ENCODE measurements around the gene ATP1B4.

The ATP1B4 gene

DNA sequence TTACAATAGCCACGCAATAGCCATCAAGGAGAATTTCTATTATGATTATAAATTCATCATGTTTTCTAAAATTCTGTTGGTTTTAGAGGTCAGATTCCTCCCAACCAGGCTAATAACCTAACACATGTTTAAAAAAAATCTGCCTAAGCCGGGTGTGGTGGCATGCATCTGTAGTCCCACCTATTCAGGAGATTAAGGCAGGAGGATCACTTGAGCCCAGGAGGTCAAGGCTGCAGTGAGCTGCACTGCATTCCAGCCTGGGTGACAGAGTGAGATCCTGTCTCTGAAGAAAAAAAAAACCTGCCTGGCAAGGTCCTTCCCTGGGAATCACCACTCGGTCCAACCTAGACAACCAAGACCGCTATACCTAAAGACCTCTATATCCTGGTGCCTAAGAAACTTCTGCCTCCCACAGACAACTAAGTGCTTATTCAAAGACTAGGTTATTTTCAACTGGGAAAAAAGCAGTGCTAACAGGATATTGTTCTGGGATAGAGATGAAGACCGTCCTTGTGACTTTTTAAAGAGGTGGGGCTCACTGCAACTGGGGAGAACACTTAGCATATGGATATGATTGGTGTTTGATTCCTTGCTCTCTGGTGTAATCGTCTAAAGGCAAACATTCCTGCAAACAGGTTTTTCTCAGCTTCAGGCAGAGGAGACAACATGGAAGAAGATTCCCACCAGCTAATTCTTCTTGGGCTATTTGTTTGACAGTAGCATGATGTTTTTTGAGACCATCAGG, 18.2 kb downstream of the ATP1B4 start:
- H2AK5ac ChIP-seq (ENCODE audit: low read depth, low read length): no peak overlapping the region

DNA sequence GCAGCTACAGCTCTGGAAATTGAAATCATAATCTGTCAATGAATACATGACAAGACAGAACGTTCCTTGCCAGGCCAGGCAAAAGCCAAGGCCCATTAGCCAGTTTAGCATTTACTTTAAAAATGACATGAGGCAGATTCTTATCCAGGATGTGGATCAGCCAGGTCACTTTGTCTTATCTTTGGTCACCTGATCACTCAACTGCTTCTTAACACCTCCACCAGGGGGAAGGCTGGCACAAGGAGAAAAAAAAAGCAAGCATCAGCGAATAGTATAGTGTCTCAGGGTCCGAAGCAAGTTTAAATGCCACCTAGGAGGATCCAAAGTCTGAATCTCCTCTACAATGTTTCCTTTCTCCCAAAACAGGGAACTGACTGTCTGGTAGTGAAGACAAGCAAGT, 18.8 kb downstream of the ATP1B4 start:
- Histone ChIP-seq H3K27me3 (ENCODE audit: control insufficient read depth in 3 of 3, insufficient read depth in 3 of 3, low read depth in 1 of 3, low read length in 3 of 3) (peaks cover 0 to 10% (median 0%) of the 10 kb centered on the region in 3 experiments), H2BK12ac (ENCODE audit: low read length) (no peak overlapping the region), H3K4me2 (ENCODE audit: insufficient read depth, low read length, poor library complexity, severe bottlenecking) (no peak overlapping the region), H3K14ac (ENCODE audit: low read length) (no peak overlapping the region), H3K4me3 (ENCODE audit: low read length in 2 of 2) (no peak overlapping the region), H3K79me1 (ENCODE audit: low read depth, low read length) (no peaks in the 10 kb centered on the region), H4K8ac (ENCODE audit: low read depth, low read length) (no peak overlapping the region), H3K36me3 (replicated peaks in 1 of 2; ENCODE audit: control insufficient read depth in 2 of 2, insufficient read depth in 2 of 2, low read length in 2 of 2) (no peaks in the 10 kb centered on the region), H4K91ac (ENCODE audit: low read depth, low read length, poor library complexity) (no peak overlapping the region), H3K9me3 (replicated peaks in 1 of 2; ENCODE audit: control insufficient read depth in 2 of 2, insufficient read depth in 1 of 2, low read depth in 1 of 2, low read length in 2 of 2) (no peaks in the 10 kb centered on the region), H2BK15ac (ENCODE audit: low read length) (no peak overlapping the region), H2BK5ac (ENCODE audit: low read length) (no peak overlapping the region), H3K18ac (ENCODE audit: low read length) (no peak overlapping the region), H3K9ac (ENCODE audit: low read depth, low read length, poor library complexity) (no peak overlapping the region), H2BK120ac (ENCODE audit: low read depth, low read length) (no peak overlapping the region), H2AK5ac (ENCODE audit: low read depth, low read length) (no peak overlapping the region), H3K23ac (ENCODE audit: low read depth, low read length, poor library complexity) (no peak overlapping the region), H3K4ac (ENCODE audit: low read length) (no peak overlapping the region), H3K27ac (replicated peaks; ENCODE audit: low read length) (no peak overlapping the region), H2AFZ (ENCODE audit: low read length) (no peak overlapping the region), H3K4me1 (ENCODE audit: control insufficient read depth in 2 of 2, insufficient read depth in 1 of 2, low read depth in 1 of 2, low read length in 2 of 2) (no peaks in the 10 kb centered on the region)
- WGBS, 2 donors (ENCODE audit: extremely low coverage in 2 of 2, insufficient read length in 2 of 2, insufficient replicate concordance in 1 of 2): no CpG with 5 or more reads among the region's 3 CpGs
- DNase-seq (ENCODE audit: low spot score): no peak

More for the DNA sequence above, 18.2 kb downstream of the ATP1B4 start:
- Histone ChIP-seq H3K4me1 (ENCODE audit: control insufficient read depth in 2 of 2, insufficient read depth in 1 of 2, low read depth in 1 of 2, low read length in 2 of 2) (no peaks in the 10 kb centered on the region), H2BK5ac (ENCODE audit: low read length) (no peak overlapping the region), H3K4me2 (ENCODE audit: insufficient read depth, low read length, poor library complexity, severe bottlenecking) (no peak overlapping the region), H3K27ac (replicated peaks; ENCODE audit: low read length) (no peak overlapping the region), H3K4me3 (ENCODE audit: low read length in 2 of 2) (no peak overlapping the region), H3K9ac (ENCODE audit: low read depth, low read length, poor library complexity) (no peak overlapping the region), H3K79me1 (ENCODE audit: low read depth, low read length) (no peaks in the 10 kb centered on the region), H3K36me3 (replicated peaks in 1 of 2; ENCODE audit: control insufficient read depth in 2 of 2, insufficient read depth in 2 of 2, low read length in 2 of 2) (no peaks in the 10 kb centered on the region), H3K27me3 (ENCODE audit: control insufficient read depth in 3 of 3, insufficient read depth in 3 of 3, low read depth in 1 of 3, low read length in 3 of 3) (peaks cover 0 to 10% (median 0%) of the 10 kb centered on the region in 3 experiments), H3K23ac (ENCODE audit: low read depth, low read length, poor library complexity) (no peak overlapping the region), H2BK120ac (ENCODE audit: low read depth, low read length) (no peak overlapping the region), H4K8ac (ENCODE audit: low read depth, low read length) (no peak overlapping the region), H3K4ac (ENCODE audit: low read length) (no peak overlapping the region), H3K14ac (ENCODE audit: low read length) (no peak overlapping the region), H2BK12ac (ENCODE audit: low read length) (no peak overlapping the region), H3K9me3 (replicated peaks in 1 of 2; ENCODE audit: control insufficient read depth in 2 of 2, insufficient read depth in 1 of 2, low read depth in 1 of 2, low read length in 2 of 2) (no peaks in the 10 kb centered on the region), H2BK15ac (ENCODE audit: low read length) (no peak overlapping the region), H4K91ac (ENCODE audit: low read depth, low read length, poor library complexity) (no peak overlapping the region), H3K18ac (ENCODE audit: low read length) (no peak overlapping the region), H2AFZ (ENCODE audit: low read length) (no peak overlapping the region)
- no CpG with 5 or more reads among the region's 6 CpGs for WGBS, 2 donors (ENCODE audit: extremely low coverage in 2 of 2, insufficient read length in 2 of 2, insufficient replicate concordance in 1 of 2)
- no peak for DNase-seq (ENCODE audit: low spot score)

DNA sequence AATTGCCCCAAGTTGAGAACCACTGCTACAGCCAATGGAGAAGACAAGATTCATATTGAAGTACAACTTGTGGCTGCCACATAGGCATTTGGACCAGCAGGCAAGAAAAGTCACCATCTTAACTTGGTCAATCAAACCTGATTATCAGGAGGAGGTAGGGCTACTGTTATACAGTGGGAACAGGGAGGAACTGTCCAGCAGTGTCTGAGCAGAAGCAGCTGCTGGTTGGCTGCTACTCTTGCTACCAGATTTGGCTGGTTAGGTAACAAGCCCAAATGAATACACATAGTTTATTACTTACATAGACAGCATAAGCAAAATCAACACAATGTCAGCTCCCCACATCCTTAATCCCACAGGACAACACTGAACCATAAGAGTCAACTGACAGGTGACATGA, 39.4 kb downstream of the ATP1B4 start:
- no peak overlapping the region for H3K4me3 ChIP-seq (ENCODE audit: low read length in 2 of 2)
- no peaks in the 10 kb centered on the region for H3K79me1 ChIP-seq (ENCODE audit: low read depth, low read length)
- H4K91ac ChIP-seq (ENCODE audit: low read depth, low read length, poor library complexity): no peak overlapping the region
- no peak overlapping the region for H3K18ac ChIP-seq (ENCODE audit: low read length)
- H3K27ac ChIP-seq (replicated peaks; ENCODE audit: low read length): no peak overlapping the region
- no peak overlapping the region for H2BK5ac ChIP-seq (ENCODE audit: low read length)
- H3K14ac ChIP-seq (ENCODE audit: low read length): no peak overlapping the region
- H4K8ac ChIP-seq (ENCODE audit: low read depth, low read length): no peak overlapping the region
- H3K23ac ChIP-seq (ENCODE audit: low read depth, low read length, poor library complexity): no peak overlapping the region
- no peaks in the 10 kb centered on the region for H3K4me1 ChIP-seq (ENCODE audit: control insufficient read depth in 2 of 2, insufficient read depth in 1 of 2, low read depth in 1 of 2, low read length in 2 of 2)
- DNase-seq (ENCODE audit: low spot score): no peak
- H3K9me3 ChIP-seq (replicated peaks in 1 of 2; ENCODE audit: control insufficient read depth in 2 of 2, insufficient read depth in 1 of 2, low read depth in 1 of 2, low read length in 2 of 2): no peaks in the 10 kb centered on the region
- H3K4ac ChIP-seq (ENCODE audit: low read length): no peak overlapping the region
- peaks cover 0 to 2% (median 0%) of the 10 kb centered on the region in 3 experiments for H3K27me3 ChIP-seq (ENCODE audit: control insufficient read depth in 3 of 3, insufficient read depth in 3 of 3, low read depth in 1 of 3, low read length in 3 of 3)
- no peak overlapping the region for H3K4me2 ChIP-seq (ENCODE audit: insufficient read depth, low read length, poor library complexity, severe bottlenecking)
- H2AK5ac ChIP-seq (ENCODE audit: low read depth, low read length): no peak overlapping the region
- H2BK120ac ChIP-seq (ENCODE audit: low read depth, low read length): no peak overlapping the region
- H2AFZ ChIP-seq (ENCODE audit: low read length): no peak overlapping the region
- no peak overlapping the region for H2BK12ac ChIP-seq (ENCODE audit: low read length)
- H2BK15ac ChIP-seq (ENCODE audit: low read length): no peak overlapping the region
- H3K36me3 ChIP-seq (replicated peaks in 1 of 2; ENCODE audit: control insufficient read depth in 2 of 2, insufficient read depth in 2 of 2, low read length in 2 of 2): no peaks in the 10 kb centered on the region
- no peak overlapping the region for H3K9ac ChIP-seq (ENCODE audit: low read depth, low read length, poor library complexity)

DNA sequence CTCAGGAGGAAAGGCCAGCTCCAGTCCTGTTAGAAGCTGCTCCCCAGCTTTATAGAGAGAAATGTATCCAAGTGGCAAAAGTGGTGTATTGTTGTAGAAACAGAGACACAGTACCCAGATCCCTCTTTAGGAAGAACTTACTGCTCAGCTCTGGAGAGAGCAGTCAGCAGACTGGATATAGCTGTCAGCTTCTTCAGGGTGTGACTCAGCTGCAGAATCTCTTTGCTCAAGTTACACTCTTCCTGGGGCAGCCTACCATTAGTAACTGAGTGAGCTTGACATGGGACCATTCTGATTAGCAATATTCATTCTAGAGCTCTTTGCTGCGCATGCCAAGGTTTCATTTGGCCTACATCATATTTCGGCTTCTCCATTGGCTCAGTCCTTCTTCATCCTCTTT, 40.5 kb downstream of the ATP1B4 start:
- no CpG with 5 or more reads among the region's 2 CpGs for WGBS, 2 donors (ENCODE audit: extremely low coverage in 2 of 2, insufficient read length in 2 of 2, insufficient replicate concordance in 1 of 2)
- no peak overlapping the region for H2BK120ac ChIP-seq (ENCODE audit: low read depth, low read length)
- no peaks in the 10 kb centered on the region for H3K79me1 ChIP-seq (ENCODE audit: low read depth, low read length)
- DNase-seq (ENCODE audit: low spot score): no peak
- no peak overlapping the region for H3K14ac ChIP-seq (ENCODE audit: low read length)
- no peak overlapping the region for H3K4me3 ChIP-seq (ENCODE audit: low read length in 2 of 2)
- no peak overlapping the region for H3K23ac ChIP-seq (ENCODE audit: low read depth, low read length, poor library complexity)
- H4K91ac ChIP-seq (ENCODE audit: low read depth, low read length, poor library complexity): no peak overlapping the region
- peaks cover 0 to 2% (median 0%) of the 10 kb centered on the region in 3 experiments for H3K27me3 ChIP-seq (ENCODE audit: control insufficient read depth in 3 of 3, insufficient read depth in 3 of 3, low read depth in 1 of 3, low read length in 3 of 3)
- no peak overlapping the region for H3K9ac ChIP-seq (ENCODE audit: low read depth, low read length, poor library complexity)
- H2AFZ ChIP-seq (ENCODE audit: low read length): no peak overlapping the region
- H4K8ac ChIP-seq (ENCODE audit: low read depth, low read length): no peak overlapping the region
- no peaks in the 10 kb centered on the region for H3K36me3 ChIP-seq (replicated peaks in 1 of 2; ENCODE audit: control insufficient read depth in 2 of 2, insufficient read depth in 2 of 2, low read length in 2 of 2)
- H2BK5ac ChIP-seq (ENCODE audit: low read length): no peak overlapping the region
- no peaks in the 10 kb centered on the region for H3K4me1 ChIP-seq (ENCODE audit: control insufficient read depth in 2 of 2, insufficient read depth in 1 of 2, low read depth in 1 of 2, low read length in 2 of 2)
- H3K4ac ChIP-seq (ENCODE audit: low read length): no peak overlapping the region
- no peak overlapping the region for H2BK15ac ChIP-seq (ENCODE audit: low read length)
- H3K4me2 ChIP-seq (ENCODE audit: insufficient read depth, low read length, poor library complexity, severe bottlenecking): no peak overlapping the region
- no peak overlapping the region for H2BK12ac ChIP-seq (ENCODE audit: low read length)
- no peak overlapping the region for H2AK5ac ChIP-seq (ENCODE audit: low read depth, low read length)
- no peak overlapping the region for H3K27ac ChIP-seq (replicated peaks; ENCODE audit: low read length)
- no peak overlapping the region for H3K18ac ChIP-seq (ENCODE audit: low read length)
- H3K9me3 ChIP-seq (replicated peaks in 1 of 2; ENCODE audit: control insufficient read depth in 2 of 2, insufficient read depth in 1 of 2, low read depth in 1 of 2, low read length in 2 of 2): no peaks in the 10 kb centered on the region
